Breast epithelium (tissue), 3 donors: ENCODE data around the gene RAB33B.

Experiments
- CTCF ChIP-seq, 3 donors: fragments of 450-650 bp; IDR thresholded peaks; one replicate each; pipeline ENCODE4 v1.5.1; 2016 to 2017; ENCODE audit warnings: antibody characterized with exemption in 3 of 3, mild to moderate bottlenecking in 3 of 3, moderate library complexity in 3 of 3
- POLR2A ChIP-seq: fragments of 450-650 bp; IDR thresholded peaks from one replicate; pipeline ENCODE4 v1.6.1; 2016; ENCODE audit warnings: antibody characterized with exemption, mild to moderate bottlenecking, moderate library complexity

GRCh38 chr4:139514382-139515059 lies 60.6 kb downstream of the RAB33B start:
- TF ChIP-seq CTCF (IDR thresholded peaks at IDR 0.05) (no peak), POLR2A (no peak)
